A549 (cell line): ENCODE measurements around the gene TANGO2. TPM values are rescaled to one million over a fixed set of nuclear protein-coding genes. Genes with fewer than 3 reads are reported as not detected.

Experiments
- ATAC-seq, 2 experiments: fragments of 200-7000 bp in 1 of 2; fragments of >200 bp in 1 of 2; cut with Nextera tagmentation in 1 of 2; cut with Tn5 transposase in 1 of 2; 3 replicates each; pipeline versions ENCODE4 v1.8.0 to v1.9.1; 2018 to 2020; ENCODE audit warnings: mild to moderate bottlenecking in 1 of 2, moderate library complexity in 1 of 2
- CTCF ChIA-PET: fragments of 300-600 bp; sonication (Branson Sonifier 250); formaldehyde crosslinking; extraction: SDS; loops from one replicate; lab custom pipeline; 2021; ENCODE audit warnings: antibody characterized with exemption, inconsistent platforms; lab: Yijun Ruan, JAX
- POLR2A ChIA-PET: fragments of 350-600 bp; formaldehyde crosslinking; extraction: SDS; loops from one replicate; lab custom pipeline; 2021; ENCODE audit warnings: antibody characterized with exemption, inconsistent platforms; lab: Yijun Ruan, JAX
- DNase-seq, 2 experiments: peaks; one replicate each; pipeline versions ENCODE4 v3.0.0 to v3.0.0-alpha.2; 2011 to 2016; ENCODE audit warnings: low read depth in 1 of 2, low spot score in 1 of 2
- FAIRE-seq: peaks from 2 replicates; lab custom pipeline; 2011; peaks lifted over from hg19 to GRCh38; lab: Jason Lieb, UNC
- H3K27ac ChIP-seq, 2 experiments: fragments of >200 bp; sonication (Bioruptor Twin); formaldehyde crosslinking; 3 replicates each; pipeline ENCODE4 v1.5.1; 2016 to 2017
- H3K4me1 ChIP-seq: fragments of >200 bp; sonication (Bioruptor Twin); formaldehyde crosslinking; 3 replicates; pipeline ENCODE4 v1.6.1; 2016
- H3K4me2 ChIP-seq: fragments of >200 bp; sonication (Bioruptor Twin); formaldehyde crosslinking; 3 replicates; pipeline ENCODE4 v1.6.1; 2016
- H3K4me3 ChIP-seq: fragments of >200 bp; sonication (Bioruptor Twin); formaldehyde crosslinking; 3 replicates; pipeline ENCODE4 v1.5.1; 2016
- H3K9me3 ChIP-seq: fragments of >200 bp; sonication (Bioruptor Twin); formaldehyde crosslinking; 3 replicates; pipeline ENCODE4 v1.6.1; 2016
- BCL3 ChIP-seq: fragments of >200 bp; sonication (Bioruptor Twin); formaldehyde crosslinking; IDR thresholded peaks from 3 replicates; pipeline ENCODE4 v1.6.1; 2016
- CHD2 ChIP-seq: fragments of 150-350 bp; IDR thresholded peaks from 2 replicates; pipeline ENCODE4 v1.6.1; 2014; ENCODE audit warnings: low read length; ENCODE audit not compliant: partially characterized antibody
- EHF ChIP-seq: fragments of 250-450 bp; sonication (Bioruptor Pico); IDR thresholded peaks from 2 replicates; pipeline ENCODE4 v1.5.0; 2020; ENCODE audit warnings: mild to moderate bottlenecking
- FOSB ChIP-seq: fragments of 250-450 bp; sonication (Bioruptor Pico); IDR thresholded peaks from 2 replicates; pipeline ENCODE4 v1.5.0; 2020; ENCODE audit warnings: mild to moderate bottlenecking, moderate library complexity
- FOSL2 ChIP-seq, 2 experiments: fragments of 450-650 bp in 1 of 2; fragments of >200 bp in 1 of 2; sonication (Bioruptor Twin) in 1 of 2; formaldehyde crosslinking; IDR thresholded peaks; 2 replicates each; pipeline versions ENCODE4 v1.5.0 to v1.6.1; 2016 to 2020; ENCODE audit warnings: mild to moderate bottlenecking in 1 of 2, moderate library complexity in 1 of 2
- HES2 ChIP-seq: fragments of >200 bp; sonication (Bioruptor Twin); formaldehyde crosslinking; IDR thresholded peaks from 2 replicates; pipeline ENCODE4 v1.6.1; 2016
- HMGXB4 ChIP-seq: fragments of 250-450 bp; sonication (Bioruptor Pico); IDR thresholded peaks from 2 replicates; pipeline ENCODE4 v1.5.0; 2021; ENCODE audit warnings: mild to moderate bottlenecking, moderate library complexity, borderline replicate concordance
- JUN ChIP-seq, 2 experiments: fragments of >200 bp; sonication (Bioruptor Twin); formaldehyde crosslinking; IDR thresholded peaks; 2 replicates in 1 of 2; 3 replicates in 1 of 2; pipeline ENCODE4 v1.6.1; 2016 to 2017
- KDM1A ChIP-seq: fragments of 200-600 bp; sonication (generic); IDR thresholded peaks from 2 replicates; pipeline ENCODE4 v1.6.1; 2016; ENCODE audit warnings: low read depth, mild to moderate bottlenecking
- KDM5A ChIP-seq: fragments of 200-600 bp; sonication (generic); IDR thresholded peaks from 2 replicates; pipeline ENCODE4 v1.6.1; 2016; ENCODE audit warnings: antibody characterized with exemption, mild to moderate bottlenecking
- MAFK ChIP-seq: fragments of 450-650 bp; IDR thresholded peaks from 2 replicates; pipeline ENCODE4 v1.6.1; 2014; ENCODE audit not compliant: partially characterized antibody
- MAX ChIP-seq: IDR thresholded peaks from 2 replicates; pipeline ENCODE4 v1.6.1; 2012
- PHF8 ChIP-seq: fragments of 200-600 bp; sonication (generic); IDR thresholded peaks from 2 replicates; pipeline ENCODE4 v1.6.1; 2016; ENCODE audit warnings: low read depth, mild to moderate bottlenecking, antibody characterized with exemption, moderate library complexity, borderline replicate concordance
- RAD21 ChIP-seq, 2 experiments: fragments of >200 bp in 1 of 2; sonication (Bioruptor Twin) in 1 of 2; formaldehyde crosslinking in 1 of 2; IDR thresholded peaks in 1 of 2; conservative IDR thresholded peaks in 1 of 2; 2 replicates in 1 of 2; 3 replicates in 1 of 2; pipeline ENCODE4 v1.6.1; 2012 to 2018; ENCODE audit warnings: inconsistent platforms in 1 of 2
- RARB ChIP-seq: fragments of 250-450 bp; sonication (Bioruptor Pico); IDR thresholded peaks from 2 replicates; pipeline ENCODE4 v1.8.0; 2021; ENCODE audit warnings: mild to moderate bottlenecking, moderate library complexity
- REST ChIP-seq: fragments of 200-600 bp; sonication (generic); IDR thresholded peaks from 2 replicates; pipeline ENCODE4 v1.6.1; 2016; ENCODE audit warnings: antibody characterized with exemption, mild to moderate bottlenecking, moderate library complexity
- RFX5 ChIP-seq: fragments of 450-650 bp; IDR thresholded peaks from 2 replicates; pipeline ENCODE4 v1.7.1; 2014; ENCODE audit warnings: antibody characterized with exemption, mild to moderate bottlenecking, moderate library complexity
- RNF2 ChIP-seq: fragments of 200-600 bp; sonication (generic); IDR thresholded peaks from 2 replicates; pipeline ENCODE4 v1.6.1; 2016; ENCODE audit warnings: low read depth, mild to moderate bottlenecking, antibody characterized with exemption, moderate library complexity, borderline replicate concordance
- TFCP2L1 ChIP-seq: fragments of 250-450 bp; sonication (Bioruptor Pico); IDR thresholded peaks from 2 replicates; pipeline ENCODE4 v1.5.0; 2021; ENCODE audit warnings: mild to moderate bottlenecking
- ZNF302 ChIP-seq: fragments of 250-450 bp; sonication (Bioruptor Pico); IDR thresholded peaks from 2 replicates; pipeline ENCODE4 v1.9.0; 2021; ENCODE audit warnings: inconsistent platforms, mild to moderate bottlenecking, moderate library complexity
- WGBS: methylation state at CpG from one replicate; pipeline ENCODE4 v1.1.6; 2017; ENCODE audit errors: missing lambda C conversion rate; 5-methylcytosine and 5-hydroxymethylcytosine counted together
- polyA plus RNA-seq, 4 experiments: library from polyadenylated mRNA; depleted of rRNA in 3 of 4; stranded (reverse); fragments of >200 nt; fragmentation: RNase III in 1 of 4; extraction: RNeasy Plus Mini Kit Qiagen cat#74134 plus additional on column Dnase treatment in 1 of 4; gene quantifications; 2 replicates in 3 of 4; 3 replicates in 1 of 4; pipeline ENCODE4 v1.2.3, GENCODE V29; 2011 to 2017

Gene TANGO2
- polyA plus RNA-seq, 2 of the 4 experiments (the other 2 are of a cell fraction) = 13.2 to 13.8 TPM

GRCh38 chr22:20076627-20077172, 55.8 kb downstream of the TANGO2 start:
- TF ChIP-seq HES2 (no peak), RNF2 (no peak), EHF (CRISPR knock-in tag) (no peak), TFCP2L1 (CRISPR knock-in tag) (no peak), CHD2 (no peak), RFX5 (no peak), REST (no peak), HMGXB4 (CRISPR knock-in tag) (no peak), RAD21 (conservative IDR thresholded peaks at IDR 0.05 in 1 of 2, IDR thresholded peaks at IDR 0.05 in 1 of 2) (no peak), FOSB (CRISPR knock-in tag) (no peak), FOSL2 (IDR thresholded peaks at IDR 0.05) (no peak), FOSL2 (CRISPR knock-in tag; IDR thresholded peaks at IDR 0.05) (no peak), MAFK (no peak), RARB (no peak), BCL3 (no peak), KDM5A (no peak), MAX (no peak), JUN (IDR thresholded peaks at IDR 0.05) (no peak)
- ATAC-seq (no peak), FAIRE-seq (no peak), DNase-seq (no peak)
- Histone ChIP-seq H3K4me3 (no peak overlapping the region), H3K9me3 (no peaks in the 10 kb centered on the region), H3K4me1 (peaks cover 5% of the 10 kb centered on the region; the same call in 2 of the 3 replicates), H3K27ac (no peak overlapping the region), H3K4me2 (no peak overlapping the region)
- WGBS = 75% methylated on average over 6 of the region's 6 CpGs
- POLR2A ChIA-PET = no interaction called here
- CTCF ChIA-PET = no interaction called here

GRCh38 chr22:20079745-20080444, 59.0 kb downstream of the TANGO2 start, which contains the start of gene DGCR8:
Gene DGCR8, plus strand, starts transcription at chr22:20080241. Its CDS starts 5,723 bp downstream, at chr22:20085964.
- POLR2A ChIA-PET = interaction anchor here (0.7 to 1.0 kb wide), 3 partner anchors 10 to 23 kb away, joined by 3 to 4 read pairs (median 3); no protein-coding TSS in a partner anchor
- no peak for FAIRE-seq
- Histone ChIP-seq H3K4me3 (peak within 1 kb of the TSS; percentile 61), H3K27ac (peak within 1 kb of the TSS; percentile 96 to 100), H3K4me2 (peak within 1 kb of the TSS; percentile 97), H3K9me3 (no peaks in the 10 kb centered on the region), H3K4me1 (peaks cover 16% of the 10 kb centered on the region; the same call in 2 of the 3 replicates)
- CTCF ChIA-PET = interaction anchor here (1.5 kb wide), 1 partner anchor 77 kb away, joined by 3 read pairs; no protein-coding TSS in a partner anchor
- 3% methylated on average over 18 of the region's 100 CpGs for WGBS
- peak; percentile 91 to 96 for ATAC-seq
- DNase-seq = peak; percentile 81 to 91
- peak; percentile 67 to 75 for TF ChIP-seq JUN (IDR thresholded peaks at IDR 0.05)
- TF ChIP-seq PHF8 = peak; percentile 65; the same call in 1 of the 2 replicates
- peak; percentile 46; the same call in 1 of the 2 replicates for TF ChIP-seq REST
- TF ChIP-seq MAX = peak; percentile 93
- TF ChIP-seq CHD2 = peak; percentile 27
- TF ChIP-seq BCL3 = peak; percentile 38; the same call in 1 of the 3 replicates
- TF ChIP-seq ZNF302 (CRISPR knock-in tag) = peak; percentile 47; the same call in 1 of the 2 replicates
- no peak for TF ChIP-seq KDM1A
